SKM-1 (cell line): ENCODE measurements around the gene FAM177B.
"Not testable (repeated sequence)": the region's sequence is repeated elsewhere in the genome, so short reads cannot be mapped to it uniquely, and the experiment has no call there.

Experiments
- DNase-seq: peaks from one replicate; lab custom pipeline; 2025; ENCODE audit not compliant: unreplicated experiment; lab: John Stamatoyannopoulos, UW

FAM177B gene

DNA sequence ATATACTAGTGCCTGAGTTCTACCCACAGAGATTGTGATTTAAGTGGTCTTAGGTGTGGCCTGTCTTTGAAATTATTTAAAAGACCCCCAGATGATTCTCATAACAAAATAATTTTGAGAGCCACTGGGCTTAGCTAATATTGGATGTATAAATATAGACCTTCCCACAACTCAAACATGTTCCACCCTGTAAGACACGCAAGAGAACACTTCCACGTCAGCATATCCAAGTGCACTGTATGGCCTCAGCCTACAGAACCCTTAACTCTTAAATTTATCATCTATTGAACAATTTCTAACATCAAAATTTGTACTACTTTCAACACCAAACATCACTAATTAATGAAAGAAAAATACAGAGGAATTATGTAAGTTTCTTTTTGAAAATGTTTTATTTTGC, 2.5 kb downstream of the FAM177B start:
- DNase-seq = no peak

DNA sequence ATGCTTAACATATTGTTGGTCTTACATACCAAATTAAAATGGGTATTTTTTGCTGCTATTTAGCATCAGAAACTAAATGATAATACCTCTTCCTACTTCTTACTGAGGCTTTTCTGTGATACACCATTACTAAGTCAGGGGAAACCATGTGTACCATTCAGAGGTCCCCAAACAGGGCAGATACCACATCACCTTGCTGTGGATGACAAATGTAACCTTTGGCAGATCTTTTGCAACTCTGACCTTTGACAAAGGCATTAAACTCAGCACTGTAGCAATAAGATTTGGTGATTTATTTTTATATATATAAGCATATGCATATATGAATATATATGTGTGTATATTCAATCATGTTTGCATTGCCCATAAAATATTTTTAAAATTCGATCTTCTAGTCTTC, 2.9 kb downstream of the FAM177B start:
- DNase-seq = no peak

- DNase-seq = not testable (repeated sequence)
Observed at GRCh38 chr1:222741630-222742457, 4.8 kb downstream of the FAM177B start.

GRCh38 chr1:222749927-222750326, 12.9 kb downstream of the FAM177B start:
- DNase-seq = no peak

GRCh38 chr1:222750651-222751050, 13.6 kb downstream of the FAM177B start:
- no peak for DNase-seq

DNA sequence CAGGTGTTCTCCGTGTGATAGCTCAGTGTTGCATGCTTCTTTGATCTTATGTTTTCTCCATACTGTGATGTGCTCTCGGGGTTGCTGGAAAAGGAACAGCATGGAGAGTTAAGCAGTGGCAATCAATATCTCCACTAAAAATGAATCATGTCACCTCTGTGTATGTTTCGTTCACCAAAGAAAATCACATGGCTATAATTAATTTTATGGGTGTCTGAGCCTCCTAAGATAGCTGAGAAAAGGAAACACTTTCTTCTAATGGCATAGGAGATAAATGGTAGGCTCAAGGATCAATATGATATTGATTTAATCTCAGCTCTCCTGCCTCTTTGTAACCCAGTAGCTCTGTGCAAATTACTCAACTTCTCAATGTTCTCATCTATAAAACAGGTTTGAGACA, 14.3 kb downstream of the FAM177B start:
- DNase-seq = no peak

GRCh38 chr1:222754366-222755139, 17.6 kb downstream of the FAM177B start:
- no peak for DNase-seq

GRCh38 chr1:222757646-222758268, 20.8 kb downstream of the FAM177B start:
- no peak for DNase-seq

- no peak for DNase-seq
Observed at GRCh38 chr1:222759451-222760035, 22.5 kb downstream of the FAM177B start.

GRCh38 chr1:222761083-222761482, 24.1 kb downstream of the FAM177B start:
- DNase-seq = no peak

GRCh38 chr1:222762178-222762577, 25.2 kb downstream of the FAM177B start:
- not testable (repeated sequence) for DNase-seq

DNA sequence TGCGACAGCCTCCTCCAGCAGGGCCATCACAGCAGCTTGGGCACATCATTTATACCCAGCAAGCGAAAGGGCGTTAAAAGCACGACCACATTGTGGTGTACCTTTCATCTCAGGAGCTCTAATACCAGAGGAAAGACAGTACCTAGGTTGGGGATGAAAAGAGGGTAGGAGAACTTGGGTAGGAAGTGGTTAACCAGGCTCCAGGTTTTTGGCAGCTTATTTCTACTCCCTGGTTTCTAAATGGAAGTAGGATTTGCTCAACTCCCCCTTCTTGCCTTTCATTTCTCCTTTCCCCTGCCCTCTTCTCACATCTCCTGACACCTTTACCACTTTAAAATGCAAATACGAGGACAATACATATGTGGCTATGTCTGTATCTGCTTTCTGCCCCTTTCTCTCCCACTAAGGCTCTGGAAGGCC, 30.2 kb downstream of the FAM177B start:
- no peak for DNase-seq

DNA sequence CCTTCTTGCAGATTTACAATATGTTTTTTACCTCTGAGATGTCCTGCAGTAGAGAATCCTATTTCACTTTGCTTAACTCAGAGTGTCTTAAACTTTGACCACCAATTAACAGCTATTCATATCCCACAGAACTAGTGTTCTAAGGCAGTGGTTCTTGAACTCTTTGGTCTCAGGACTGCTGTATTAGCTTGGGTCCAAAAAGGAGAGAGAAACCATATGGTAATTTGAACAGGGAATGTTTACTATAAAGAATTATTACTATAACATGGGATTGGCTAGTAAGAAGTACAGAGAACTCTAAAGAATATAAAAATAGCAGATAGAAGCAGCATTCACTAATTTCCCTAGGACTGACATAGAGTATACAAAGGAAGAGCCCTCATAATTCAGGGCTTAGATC, 31.6 kb downstream of the FAM177B start:
- DNase-seq = no peak

DNA sequence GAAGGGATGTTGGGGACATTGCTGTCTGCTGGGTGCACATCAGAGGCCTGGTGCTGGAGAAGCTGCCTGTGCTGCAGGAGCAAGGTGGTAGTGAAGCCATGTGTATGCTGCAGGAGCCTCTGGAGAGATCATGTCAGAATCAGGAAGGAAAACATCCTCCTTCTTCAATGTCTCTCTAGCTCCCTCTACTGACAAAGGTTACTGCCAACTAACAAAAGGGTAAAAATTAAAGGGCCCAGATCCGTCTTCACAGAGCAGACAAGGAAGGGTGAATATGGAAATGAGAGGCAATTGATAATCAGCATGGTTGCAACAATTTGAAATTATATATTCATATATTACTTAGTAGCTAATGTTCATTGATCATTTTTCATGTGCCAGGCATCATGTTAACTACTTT, 32.2 kb downstream of the FAM177B start:
- DNase-seq = no peak

DNA sequence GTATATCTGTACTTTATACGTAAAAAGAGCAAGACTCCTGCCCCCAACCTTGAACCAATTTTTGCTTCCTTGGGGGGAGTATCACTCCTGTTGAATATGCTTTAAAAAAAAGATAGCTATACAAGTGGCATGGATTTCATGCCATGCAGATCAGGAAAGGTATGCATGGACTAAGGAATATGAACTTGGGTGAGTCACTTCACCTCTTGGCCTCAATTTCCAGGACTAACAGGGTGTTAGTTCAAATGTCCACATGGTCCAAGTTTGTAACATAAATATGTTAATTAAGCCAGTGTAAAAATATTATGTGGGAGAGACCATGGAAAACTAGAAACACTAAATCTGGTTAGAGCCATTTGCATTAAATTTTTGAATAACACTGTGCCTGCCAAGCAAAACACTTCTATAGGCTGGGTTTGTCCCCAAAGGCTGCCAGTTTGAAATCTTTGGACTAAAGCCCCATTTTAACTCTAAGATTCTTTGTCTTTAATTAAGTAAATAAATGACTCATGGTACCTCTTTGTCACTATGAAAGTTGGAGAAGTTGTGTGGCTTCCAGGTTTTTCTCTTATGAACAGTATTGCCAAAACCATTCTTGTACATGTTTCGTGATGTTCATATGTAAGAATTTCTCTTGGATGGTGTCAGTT, 33.1 kb downstream of the FAM177B start:
- no peak for DNase-seq

- peak; percentile 91 for DNase-seq
Observed at GRCh38 chr1:222772996-222773379, 36.0 kb downstream of the FAM177B start.

GRCh38 chr1:222777463-222777862, 40.5 kb downstream of the FAM177B start:
- DNase-seq = no peak

DNA sequence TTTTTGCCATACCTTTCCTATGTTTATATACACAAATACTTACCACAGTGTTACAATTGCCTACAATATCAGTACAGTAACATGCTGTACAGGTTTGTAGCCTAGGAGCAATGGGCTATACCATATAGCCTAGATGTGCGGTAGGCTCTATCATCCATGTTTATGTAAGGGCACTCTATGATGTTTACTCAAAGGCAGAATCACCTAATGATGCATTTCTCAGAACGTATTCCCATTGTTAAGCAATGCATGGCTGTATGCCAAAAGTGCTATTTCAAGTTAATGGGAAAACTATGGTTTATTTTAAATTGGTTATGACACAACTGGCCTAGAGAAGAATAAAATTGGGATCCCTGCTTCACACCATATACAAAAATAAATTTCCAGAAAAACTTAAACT, 41.0 kb downstream of the FAM177B start:
- DNase-seq = no peak

DNA sequence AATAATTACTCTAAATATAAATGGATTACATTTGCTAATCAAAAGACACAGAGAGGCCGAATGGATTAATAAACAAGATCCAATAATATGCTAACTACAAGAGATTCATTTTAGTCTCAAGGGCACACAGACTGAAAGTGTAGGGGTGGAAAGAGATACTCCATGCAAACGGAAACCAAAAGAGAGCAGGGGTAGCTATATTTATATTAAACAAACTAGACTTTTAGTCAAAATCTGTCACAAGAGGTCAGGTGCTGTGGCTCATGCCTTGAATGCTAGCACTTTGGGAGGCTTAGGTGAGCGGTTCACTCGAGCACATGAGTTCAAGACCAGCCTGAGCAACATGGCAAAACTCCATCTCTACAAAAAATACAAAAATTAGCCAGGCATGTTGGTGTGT, 44.2 kb downstream of the FAM177B start:
- DNase-seq = no peak

DNA sequence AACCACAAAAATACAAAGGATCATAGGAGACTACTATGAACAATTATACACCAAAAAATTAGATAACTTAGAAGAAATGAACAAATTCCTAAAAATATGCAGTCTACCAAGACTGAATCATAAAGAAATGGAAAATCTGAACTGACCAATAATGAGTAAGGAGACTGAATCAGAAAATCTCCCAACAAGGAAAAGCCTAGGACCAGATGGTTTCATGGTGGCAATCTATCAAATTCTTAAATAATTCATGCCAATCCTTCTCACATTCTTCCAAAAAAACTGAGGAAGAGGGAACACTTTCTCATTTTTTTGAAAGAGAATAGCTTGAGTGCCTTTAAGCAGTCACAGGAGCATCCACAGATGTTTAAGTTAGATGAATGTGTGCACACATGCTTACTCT, 46.0 kb downstream of the FAM177B start:
- no peak for DNase-seq

GRCh38 chr1:222784371-222784770, 47.4 kb downstream of the FAM177B start:
- DNase-seq = no peak
